Measurements from ENCODE around the gene RHBDD1.

The RHBDD1 gene

GRCh38 chr2:226835796-226836547, at the start of gene RHBDD1:
TSS of gene RHBDD1 (plus strand) at chr2:226836054. CDS start at chr2:226864694, 28,640 bp downstream.
- DNase-seq, result peak; percentile 72 to 73

- no peak for DNase-seq
Measured at GRCh38 chr2:226788064-226788463, 47.8 kb upstream of the RHBDD1 start.

- DNase-seq, result no peak
Measured at GRCh38 chr2:226788881-226789490, 46.9 kb upstream of the RHBDD1 start.

GRCh38 chr2:226790011-226790410, 45.8 kb upstream of the RHBDD1 start:
- DNase-seq, result no peak

- DNase-seq, result no peak
Measured at GRCh38 chr2:226790431-226790830, 45.4 kb upstream of the RHBDD1 start.

- DNase-seq, result peak in 1 of 2 experiments; percentile 6
Measured at GRCh38 chr2:226791056-226791486, 44.8 kb upstream of the RHBDD1 start.

GRCh38 chr2:226791487-226792081, 44.3 kb upstream of the RHBDD1 start:
- DNase-seq, result peak; percentile 30 to 43

- no peak for DNase-seq
Measured at GRCh38 chr2:226792155-226792881, 43.5 kb upstream of the RHBDD1 start.

GRCh38 chr2:226793646-226794045, 42.2 kb upstream of the RHBDD1 start:
- DNase-seq, result no peak

GRCh38 chr2:226794196-226794661, 41.6 kb upstream of the RHBDD1 start:
- no peak for DNase-seq

- no peak for DNase-seq
Measured at GRCh38 chr2:226794751-226795171, 41.1 kb upstream of the RHBDD1 start.

- DNase-seq, result no peak
Measured at GRCh38 chr2:226795281-226796011, 40.4 kb upstream of the RHBDD1 start.

- no peak for DNase-seq
Measured at GRCh38 chr2:226796012-226796839, 39.6 kb upstream of the RHBDD1 start.

- DNase-seq, result peak in 1 of 2 experiments; percentile 6
Measured at GRCh38 chr2:226796840-226797288, 39.0 kb upstream of the RHBDD1 start.

- DNase-seq, result no peak
Measured at GRCh38 chr2:226797289-226797988, 38.4 kb upstream of the RHBDD1 start.

- no peak for DNase-seq
Measured at GRCh38 chr2:226797989-226798421, 37.8 kb upstream of the RHBDD1 start.

- peak; percentile 19 to 29 for DNase-seq
Measured at GRCh38 chr2:226798422-226799210, 37.2 kb upstream of the RHBDD1 start.

GRCh38 chr2:226799211-226799975, 36.5 kb upstream of the RHBDD1 start, which contains the start of gene IRS1:
TSS of gene IRS1 (minus strand) at chr2:226799820. CDS start at chr2:226798738, 1,082 bp downstream.
- peak; percentile 4 to 31 for DNase-seq

Measured in Kasumi-1 (cell line).